RPMI8226 (cell line): Measurements from ENCODE around the gene KDM4F.
"Not testable (repeated sequence)": the region's sequence is repeated elsewhere in the genome, so short reads cannot be mapped to it uniquely, and the experiment has no call there.

ENCODE experiments used
- DNase-seq: peaks from one replicate; pipeline ENCODE4 v3.0.0-alpha.2; 2015

Gene KDM4F

GRCh38 chr11:95049122-95049521 is at the start of gene KDM4F:
Gene KDM4F, plus strand, starts transcription at chr11:95049422.
- DNase-seq, result not testable (repeated sequence)

DNA sequence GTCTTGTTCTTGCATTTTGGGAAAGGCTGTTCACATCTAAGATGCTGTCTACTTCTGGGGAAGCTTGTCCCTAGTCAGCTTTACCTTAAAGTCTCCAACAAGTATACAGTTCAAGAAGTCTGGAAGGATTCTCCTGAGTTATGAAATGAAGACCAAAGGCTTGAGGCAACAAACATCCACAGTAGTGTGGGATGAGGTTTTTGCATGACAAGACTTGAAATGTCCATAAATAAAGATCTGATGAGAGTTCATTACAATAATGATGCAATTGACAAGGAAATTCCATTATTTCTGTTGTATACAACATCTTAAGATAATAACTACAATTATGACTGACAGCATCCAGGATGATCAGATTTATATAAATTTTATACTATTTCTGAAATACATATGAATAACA is 45.5 kb upstream of the KDM4F start:
- no peak for DNase-seq

DNA sequence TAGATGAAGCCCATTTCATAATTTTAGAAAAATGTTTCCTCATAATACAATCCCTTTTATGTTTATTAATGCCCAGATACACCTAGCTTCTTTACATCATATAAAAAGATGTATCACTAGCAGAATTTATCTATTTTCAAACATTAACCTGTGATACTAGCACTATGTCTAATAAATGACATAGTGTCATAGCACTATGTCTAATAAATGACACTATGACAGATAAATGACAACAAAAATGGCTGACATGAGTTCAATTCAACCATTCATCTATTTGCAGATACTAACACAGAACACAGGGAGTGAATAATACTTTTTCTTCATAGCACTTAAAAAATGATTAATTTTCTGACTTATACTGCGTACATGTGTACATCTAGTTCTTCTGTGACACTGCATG is 43.6 kb upstream of the KDM4F start:
- no peak for DNase-seq

GRCh38 chr11:95011376-95011775 is 37.8 kb upstream of the KDM4F start:
- DNase-seq, result no peak

- no peak for DNase-seq
These were observed 34.9 kb upstream of the KDM4F start for GRCh38 chr11:95014184-95014821.

- DNase-seq, result no peak
These were observed 33.1 kb upstream of the KDM4F start for GRCh38 chr11:95016139-95016538.

DNA sequence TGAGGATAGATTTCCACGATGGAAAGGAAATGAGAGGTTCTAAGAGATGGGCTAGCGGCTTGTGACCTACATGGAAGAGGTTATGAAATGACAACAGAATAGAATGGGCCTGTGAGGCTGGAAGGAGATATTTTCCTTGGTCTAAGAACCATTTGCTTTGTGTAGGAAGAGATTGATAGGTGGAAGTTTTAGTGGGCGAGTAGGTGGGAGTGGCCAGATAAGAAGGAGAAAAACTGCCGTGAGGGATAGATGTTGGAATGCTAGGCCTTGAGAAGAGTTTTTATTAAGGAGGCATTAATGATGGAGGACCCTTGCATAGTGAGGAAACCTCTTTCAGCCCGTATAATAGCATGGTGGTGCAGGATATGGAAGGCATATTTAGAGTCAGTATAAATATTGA is 27.8 kb upstream of the KDM4F start:
- DNase-seq, result not testable (repeated sequence)

- DNase-seq, result no peak
These were observed 24.3 kb upstream of the KDM4F start, which contains the start of gene KDM4E for GRCh38 chr11:95024958-95025357. Gene KDM4E, plus strand, starts transcription at chr11:95025258. Its CDS starts 300 bp downstream, at chr11:95025558.

DNA sequence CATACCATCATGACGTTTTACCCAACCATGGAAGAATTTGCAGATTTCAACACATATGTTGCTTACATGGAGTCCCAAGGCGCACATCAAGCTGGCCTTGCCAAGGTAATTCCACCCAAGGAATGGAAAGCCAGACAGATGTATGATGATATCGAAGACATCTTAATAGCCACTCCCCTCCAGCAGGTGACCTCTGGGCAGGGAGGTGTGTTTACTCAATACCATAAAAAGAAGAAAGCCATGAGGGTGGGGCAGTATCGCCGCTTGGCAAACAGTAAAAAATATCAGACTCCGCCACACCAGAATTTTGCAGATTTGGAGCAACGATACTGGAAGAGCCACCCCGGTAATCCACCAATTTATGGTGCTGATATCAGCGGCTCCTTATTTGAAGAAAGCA is 23.6 kb upstream of the KDM4F start:
- DNase-seq, result not testable (repeated sequence)

DNA sequence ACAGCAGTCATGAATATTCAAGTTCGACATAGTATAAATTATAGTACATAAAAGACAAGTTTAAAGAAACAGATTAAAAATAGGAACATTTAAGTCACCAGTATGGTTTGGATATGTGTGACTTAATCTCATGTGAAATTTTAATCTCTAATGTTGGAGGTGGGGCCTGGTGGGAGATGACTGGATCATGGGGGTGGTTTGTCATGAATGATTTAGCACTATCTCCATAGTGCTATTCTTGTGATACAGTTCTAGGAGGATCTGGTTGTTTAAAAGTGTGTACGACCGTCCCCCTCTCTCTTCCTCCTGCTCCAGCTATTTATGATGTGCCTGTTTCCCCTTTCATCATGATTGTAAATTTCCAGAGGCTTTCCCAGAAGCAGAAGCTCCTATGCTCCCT is 20.9 kb upstream of the KDM4F start:
- no peak for DNase-seq

- DNase-seq, result no peak
These were observed 16.2 kb upstream of the KDM4F start for GRCh38 chr11:95033051-95033450.

DNA sequence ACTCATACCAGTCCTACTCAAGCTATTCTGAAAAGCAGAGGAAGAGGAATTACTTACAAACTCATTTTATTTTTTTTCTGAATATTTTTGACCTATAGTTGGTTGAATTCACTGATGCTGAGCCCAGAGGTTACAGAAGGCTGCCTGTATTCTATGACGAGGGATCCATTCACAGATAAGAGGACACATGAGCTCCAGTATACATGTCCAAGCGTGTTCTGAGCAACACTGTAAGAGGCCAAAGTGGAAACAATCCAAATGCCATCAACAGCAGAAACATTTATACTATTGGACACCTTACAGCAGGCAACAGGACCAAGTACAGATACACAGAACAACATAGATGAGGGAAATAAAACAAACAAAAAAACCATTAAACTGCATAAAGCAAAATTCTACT is 13.9 kb upstream of the KDM4F start:
- no peak for DNase-seq

DNA sequence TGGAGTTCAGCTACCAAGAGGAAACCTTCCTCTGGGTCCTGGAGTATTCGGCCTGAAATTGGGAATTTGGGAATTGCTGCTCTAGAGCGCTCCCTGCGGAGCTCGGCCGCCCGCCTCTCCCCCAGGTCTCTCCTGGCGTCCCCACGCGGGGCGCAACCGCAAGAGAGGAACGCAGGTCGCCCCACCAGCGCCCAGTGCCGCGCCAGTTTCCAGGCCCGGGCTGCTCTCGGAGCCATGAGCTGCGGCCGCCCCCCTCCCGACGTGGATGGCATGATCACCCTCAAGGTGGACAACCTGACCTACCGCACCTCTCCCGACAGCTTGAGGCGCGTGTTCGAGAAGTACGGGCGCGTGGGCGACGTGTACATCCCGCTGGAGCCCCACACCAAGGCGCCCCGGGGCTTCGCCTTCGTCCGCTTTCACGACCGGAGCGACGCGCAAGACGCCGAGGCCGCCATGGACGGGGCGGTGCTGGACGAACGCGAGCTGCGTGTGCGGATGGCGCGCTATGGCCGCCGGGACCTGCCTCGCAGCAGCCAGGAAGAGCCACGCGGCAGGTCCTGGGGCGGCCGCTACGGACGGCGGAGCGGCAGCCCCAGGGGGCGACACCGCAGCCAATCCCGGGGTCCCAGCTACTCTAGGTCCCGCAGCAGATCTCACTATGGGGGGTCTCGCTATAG is 11.7 kb upstream of the KDM4F start:
- DNase-seq, result not testable (repeated sequence)

GRCh38 chr11:95042239-95042638 is 7.0 kb upstream of the KDM4F start:
- DNase-seq, result no peak

DNA sequence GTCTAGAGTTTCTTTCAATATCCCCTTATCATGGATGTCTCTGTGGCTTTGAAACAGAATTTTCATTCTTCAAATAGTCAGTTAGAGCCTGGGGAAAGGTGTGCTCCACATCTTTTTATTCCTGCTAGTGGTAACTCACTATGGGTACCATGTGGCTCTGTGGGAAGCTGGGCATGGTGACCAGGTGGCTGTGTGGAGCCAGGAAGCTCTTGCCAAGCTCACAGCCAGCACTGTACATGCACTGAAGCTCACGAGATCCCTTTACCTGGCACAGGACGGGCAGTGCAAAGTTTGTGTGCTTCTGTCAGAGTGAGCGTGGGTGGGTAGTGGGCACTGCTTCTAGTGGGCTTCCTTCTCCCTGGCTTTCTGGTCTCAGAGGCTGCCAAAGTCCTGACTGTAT is 6.3 kb upstream of the KDM4F start:
- no peak for DNase-seq

DNA sequence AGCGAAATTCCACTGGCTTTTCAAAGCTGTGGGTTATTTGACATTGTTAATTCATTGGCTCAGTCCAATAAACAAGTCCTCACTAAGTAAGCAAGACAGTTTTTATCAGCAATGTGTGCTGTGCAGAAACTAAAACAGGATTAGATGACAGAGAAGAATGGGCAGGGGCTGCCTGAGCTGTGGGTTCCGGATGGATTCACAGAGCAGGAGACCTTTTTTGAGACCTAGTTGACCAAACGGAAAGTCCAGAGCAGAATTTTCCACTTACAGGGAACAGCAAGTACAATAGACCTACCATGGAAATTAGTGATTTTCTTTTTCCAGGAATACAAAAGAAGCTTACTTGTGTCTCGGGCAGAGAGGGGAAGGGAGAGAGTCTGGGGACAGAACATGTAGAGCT is 5.2 kb upstream of the KDM4F start:
- DNase-seq, result no peak

- DNase-seq, result no peak
These were observed 3.4 kb upstream of the KDM4F start for GRCh38 chr11:95045812-95046211.

GRCh38 chr11:95050595-95051202 is 1.5 kb downstream of the KDM4F start:
- DNase-seq, result no peak

- no peak for DNase-seq
These were observed 5.1 kb downstream of the KDM4F start for GRCh38 chr11:95054356-95054755.

- DNase-seq, result no peak
These were observed 6.2 kb downstream of the KDM4F start for GRCh38 chr11:95055283-95055897.

DNA sequence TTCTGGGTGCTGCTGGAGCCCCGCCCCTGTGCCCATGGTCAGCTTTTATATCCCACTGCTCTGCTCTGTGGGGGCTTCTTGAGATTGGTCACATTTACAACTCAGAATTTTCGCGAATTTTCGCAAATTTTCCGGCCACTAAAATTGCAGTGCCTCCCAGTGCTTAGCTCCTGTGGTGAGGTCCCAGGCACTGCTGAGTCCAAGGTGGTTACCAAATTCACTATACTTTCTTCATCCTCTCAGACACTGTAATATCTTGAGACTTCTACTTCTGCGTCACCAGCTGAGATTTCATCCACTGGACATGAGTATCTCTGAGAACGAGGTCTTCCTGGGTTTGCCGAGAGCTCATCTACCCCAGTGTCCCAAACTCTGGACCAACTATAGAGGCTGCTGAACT is 8.7 kb downstream of the KDM4F start:
- no peak for DNase-seq

GRCh38 chr11:95058621-95059020 is 9.4 kb downstream of the KDM4F start:
- no peak for DNase-seq

DNA sequence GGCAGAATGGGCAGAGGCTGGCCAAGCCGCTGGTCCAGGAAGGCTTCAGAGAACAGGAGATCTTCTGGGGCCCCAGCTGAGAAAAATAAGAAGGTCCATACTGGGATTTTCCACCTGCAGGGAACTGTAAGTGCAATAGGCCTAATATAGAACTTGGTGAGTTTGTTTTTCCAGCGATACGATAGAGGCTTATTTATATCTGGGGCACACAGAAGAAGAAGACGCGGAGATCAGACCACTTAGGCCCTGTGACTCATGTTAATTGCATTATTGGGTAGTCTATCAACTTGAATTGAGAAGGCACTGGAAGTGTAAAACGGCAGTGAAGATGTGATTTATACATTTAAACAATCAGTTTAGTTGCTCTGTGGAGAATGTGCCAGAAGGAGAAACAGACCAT is 9.8 kb downstream of the KDM4F start:
- DNase-seq, result no peak

DNA sequence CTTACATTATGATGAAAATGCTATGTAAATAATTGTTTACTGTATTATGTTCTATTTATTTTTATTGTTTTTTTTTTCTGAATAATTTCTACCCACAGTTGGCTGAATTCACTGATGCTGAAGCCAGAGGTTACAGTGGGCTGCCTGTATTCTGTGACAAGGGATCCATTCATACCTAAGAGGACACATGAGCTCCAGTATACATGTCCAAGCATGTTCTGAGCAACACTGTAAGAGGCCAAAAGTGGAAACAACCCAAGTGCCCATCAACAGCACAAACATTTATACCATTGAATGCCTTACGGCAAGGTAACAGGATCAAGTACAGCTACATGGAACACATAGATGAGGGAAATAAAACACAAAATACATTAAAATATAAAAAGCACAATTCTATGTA is 16.1 kb downstream of the KDM4F start:
- DNase-seq, result no peak
